ENCODE results near the gene SLC22A8. TPM values are rescaled to one million over a fixed set of nuclear protein-coding genes. Genes with fewer than 3 reads are reported as not detected.

SLC22A8 gene
- polyA plus RNA-seq, 12 donors: 0.18 to 0.56 TPM; not detected in 10

Other genes starting within 250 kb of the SLC22A8 start
- 10 to 100 TPM in 11 of 12 donors, not detected in 1; 11.8 to 67.7 (median 14.6) TPM for gene TAF6L, start 244.4 kb downstream of the SLC22A8 start, polyA plus RNA-seq (ENCODE audit: insufficient read length in 12 of 12)
- 10 to 100 TPM in 11 of 12 donors, not detected in 1; 25.7 to 41.4 (median 28.8) TPM for gene TMEM179B, start 228.4 kb downstream of the SLC22A8 start, polyA plus RNA-seq (ENCODE audit: insufficient read length in 12 of 12)
- 10 to 100 TPM in 10 of 12 donors, not detected in 2; 11.9 to 16.9 (median 15.1) TPM for gene TMEM223, start 223.8 kb downstream of the SLC22A8 start, polyA plus RNA-seq (ENCODE audit: insufficient read length in 12 of 12)
- 100 to 1,000 TPM in 1 of 12 donors, 10 to 100 TPM in 10, not detected in 1; 55.0 to 132 (median 69.9) TPM for gene NXF1, start 210.4 kb downstream of the SLC22A8 start, polyA plus RNA-seq (ENCODE audit: insufficient read length in 12 of 12)
- 10 to 100 TPM in 11 of 12 donors, not detected in 1; 29.8 to 50.9 (median 34.3) TPM for gene STX5, start 183.8 kb downstream of the SLC22A8 start, polyA plus RNA-seq (ENCODE audit: insufficient read length in 12 of 12)
- under 1 TPM in 2 of 12 donors, not detected in 10; 0.42 to 0.80 TPM for gene TEX54, start 183.0 kb downstream of the SLC22A8 start, polyA plus RNA-seq (ENCODE audit: insufficient read length in 12 of 12)
- 10 to 100 TPM in 11 of 12 donors, not detected in 1; 19.1 to 36.6 (median 30.7) TPM for gene WDR74, start 176.3 kb downstream of the SLC22A8 start, polyA plus RNA-seq (ENCODE audit: insufficient read length in 12 of 12)
- 100 to 1,000 TPM in 1 of 12 donors, 10 to 100 TPM in 10, not detected in 1; 32.8 to 132 (median 44.9) TPM for gene SLC3A2, start 134.9 kb downstream of the SLC22A8 start, polyA plus RNA-seq (ENCODE audit: insufficient read length in 12 of 12)
- 1 to 10 TPM in 1 of 12 donors, under 1 TPM in 2, not detected in 9; 0.08 to 1.1 (median 0.48) TPM for gene CHRM1, start 94.5 kb downstream of the SLC22A8 start, polyA plus RNA-seq (ENCODE audit: insufficient read length in 12 of 12)
- under 1 TPM in 3 of 12 donors, not detected in 9; 0.11 to 0.27 (median 0.15) TPM for gene SLC22A6, start 30.9 kb downstream of the SLC22A8 start, polyA plus RNA-seq (ENCODE audit: insufficient read length in 12 of 12)
- gene SLC22A24, start 128.4 kb upstream of the SLC22A8 start, polyA plus RNA-seq (ENCODE audit: insufficient read length in 12 of 12): not detected
- under 1 TPM in 2 of 12 donors, not detected in 10; 0.11 to 0.27 TPM for gene SLC22A25, start 227.8 kb upstream of the SLC22A8 start, polyA plus RNA-seq (ENCODE audit: insufficient read length in 12 of 12)